ENCODE data around the gene GRID2.

Gene GRID2

DNA sequence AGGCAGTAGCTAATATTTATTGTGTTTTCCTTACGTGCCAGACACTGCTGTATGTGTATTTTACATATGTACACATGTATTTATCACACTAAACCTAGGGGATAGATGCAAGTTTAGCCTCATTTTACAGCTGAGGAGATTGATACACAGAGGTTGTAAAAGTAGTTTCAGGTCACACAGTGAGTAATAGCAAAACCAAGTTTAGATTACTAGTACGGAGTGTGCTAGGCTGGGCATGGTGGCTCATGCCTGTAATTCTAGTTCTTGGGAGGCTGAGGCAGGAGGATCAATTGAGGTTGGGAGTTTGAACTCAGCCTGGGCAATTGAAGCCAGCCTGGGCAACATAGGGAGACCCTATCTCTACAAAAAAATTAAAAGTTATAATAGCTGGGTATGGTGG lies 823.7 kb downstream of the GRID2 start:
- no peak for DNase-seq

DNA sequence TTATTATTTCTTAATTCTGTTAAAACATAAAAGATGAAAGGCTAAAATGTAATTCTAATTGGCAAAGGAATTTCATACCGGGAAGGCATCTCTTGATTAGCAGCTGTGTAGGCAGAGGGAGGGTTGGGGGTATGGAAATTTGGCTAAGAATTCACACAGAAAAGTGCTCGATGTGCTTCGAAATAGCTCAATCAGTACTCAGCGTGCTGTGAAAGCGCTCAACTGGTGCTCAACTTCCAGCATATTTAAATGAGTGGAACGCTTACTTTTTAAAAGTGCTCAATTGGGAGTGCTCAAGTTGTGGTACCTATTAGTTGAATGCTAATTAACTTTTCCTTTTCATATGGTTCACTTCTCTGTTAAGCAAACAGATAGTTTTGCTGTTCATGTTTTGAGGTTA lies 828.9 kb downstream of the GRID2 start:
- DNase-seq = no peak

DNA sequence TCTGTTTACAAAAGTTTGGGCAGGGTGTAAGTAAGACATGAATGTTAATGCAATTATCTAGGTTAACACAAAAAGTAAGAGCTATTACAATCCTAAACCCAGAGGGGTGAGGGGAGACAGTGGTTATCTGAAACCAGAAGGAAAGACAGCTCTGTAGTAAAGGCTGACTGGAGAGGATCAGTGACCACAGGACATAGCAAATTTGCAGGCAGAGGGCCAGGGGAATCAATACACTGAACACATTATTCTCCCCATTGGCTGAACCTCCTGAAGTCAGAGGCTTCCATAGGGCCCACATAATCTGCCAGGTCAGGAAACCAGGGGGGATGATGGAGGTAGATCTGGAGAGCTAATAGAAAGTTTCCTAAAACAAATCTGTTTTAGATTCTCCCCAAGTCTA lies 835.4 kb downstream of the GRID2 start:
- no peak for DNase-seq

DNA sequence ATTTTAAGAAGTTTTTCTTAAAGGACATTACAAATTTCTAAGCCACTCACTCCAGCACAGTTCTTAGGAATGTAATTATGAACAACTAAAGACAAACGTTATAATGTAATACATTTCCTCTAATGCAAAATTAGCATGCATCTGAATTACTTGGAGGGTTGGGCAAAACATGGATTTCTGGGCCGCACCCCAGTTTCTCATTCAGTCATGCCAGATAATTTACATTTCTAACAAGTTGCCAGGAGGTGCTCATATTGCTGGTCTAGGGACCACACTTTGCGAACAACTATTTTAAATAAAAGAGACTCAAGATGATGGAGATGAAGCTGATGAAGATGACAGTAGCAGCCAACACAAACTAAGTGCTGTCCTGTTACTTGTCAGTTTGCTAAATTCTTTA lies 840.1 kb downstream of the GRID2 start:
- no peak for DNase-seq

DNA sequence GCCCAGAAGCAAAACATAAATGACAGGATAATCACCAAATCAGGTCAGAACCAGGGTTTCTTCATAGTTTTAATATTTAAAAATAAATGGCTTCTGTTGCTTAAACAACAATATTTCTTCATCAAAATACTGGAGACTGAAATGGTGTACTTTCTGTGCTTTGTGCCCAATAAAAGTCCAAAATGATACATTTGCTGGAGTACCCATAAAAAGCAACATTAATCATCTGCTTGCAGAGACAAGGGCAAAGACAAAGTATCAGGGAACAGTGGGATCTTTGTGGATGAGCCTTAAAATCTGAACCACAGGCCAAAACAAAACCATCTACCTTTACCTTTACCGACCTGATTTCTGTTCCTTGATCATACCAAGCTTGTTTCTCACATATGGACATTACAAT lies 840.9 kb downstream of the GRID2 start:
- DNase-seq = no peak

DNA sequence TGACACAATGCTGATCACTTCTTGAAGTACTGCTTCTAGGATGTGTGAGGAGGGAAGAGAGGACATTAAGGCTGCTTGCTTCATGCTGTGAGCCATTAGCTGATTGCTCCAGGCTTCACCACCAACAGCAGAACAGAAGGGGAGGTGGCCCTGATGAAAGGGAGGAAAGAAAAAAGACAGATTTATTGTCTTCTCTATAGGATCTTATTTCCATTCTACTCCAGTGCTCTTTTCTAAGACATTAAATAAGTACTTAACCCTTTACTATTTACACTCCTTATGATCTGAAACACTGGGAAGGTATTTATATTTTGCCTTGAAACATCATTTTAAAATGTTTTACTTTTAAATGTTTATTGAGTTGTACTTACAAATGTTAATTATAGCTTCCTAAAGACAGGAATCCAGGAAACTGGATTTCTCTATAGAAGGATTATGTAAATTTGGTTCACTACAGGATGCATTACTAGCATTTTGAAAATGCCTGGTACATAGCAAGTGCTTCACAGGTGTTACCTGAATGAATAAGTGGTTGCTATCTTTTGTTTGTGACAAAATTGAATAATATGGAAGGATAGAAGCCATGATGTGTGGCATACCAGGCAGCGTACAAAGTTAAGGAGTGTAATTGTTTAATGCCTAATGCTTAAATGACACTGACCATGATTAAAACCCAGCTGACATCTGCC lies 843.9 kb downstream of the GRID2 start:
- DNase-seq = no peak

DNA sequence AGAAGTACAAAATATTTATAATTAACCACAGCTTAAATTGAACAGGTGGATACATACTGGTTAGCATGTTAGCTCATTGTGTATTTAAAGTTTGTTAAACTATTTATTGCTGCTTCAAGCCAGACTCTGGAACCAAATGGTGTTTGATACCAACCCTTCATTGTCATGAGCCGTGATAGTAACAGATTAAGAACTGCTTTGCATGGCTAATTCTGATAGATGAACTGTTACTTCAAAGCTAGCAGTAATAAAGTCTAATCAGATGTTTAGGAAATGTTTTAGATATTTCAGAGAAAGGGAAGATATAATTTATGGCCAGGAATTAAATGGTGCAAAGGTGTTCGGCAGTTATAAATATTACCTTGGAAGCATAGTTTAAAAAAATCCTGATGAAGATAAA lies 848.7 kb downstream of the GRID2 start:
- DNase-seq = no peak

DNA sequence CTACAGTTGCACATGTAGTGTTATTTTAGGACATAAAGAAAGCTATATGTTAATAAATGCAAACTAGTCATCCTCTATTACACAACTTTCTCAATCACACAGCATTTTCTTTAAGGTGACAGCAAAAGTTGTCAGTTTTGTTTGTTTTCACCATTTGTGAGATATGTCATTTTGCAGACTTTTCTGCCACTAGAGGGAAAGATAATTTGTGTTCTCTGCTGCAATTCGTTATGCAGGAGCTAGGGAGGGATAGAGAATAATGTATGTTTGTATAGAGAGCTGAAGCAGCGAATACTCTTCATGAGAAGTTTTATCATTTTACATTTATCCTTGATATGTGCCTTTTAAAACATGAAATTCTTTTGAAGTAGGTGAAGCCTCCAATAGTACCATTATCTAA lies 854.2 kb downstream of the GRID2 start:
- DNase-seq = peak; percentile 38

DNA sequence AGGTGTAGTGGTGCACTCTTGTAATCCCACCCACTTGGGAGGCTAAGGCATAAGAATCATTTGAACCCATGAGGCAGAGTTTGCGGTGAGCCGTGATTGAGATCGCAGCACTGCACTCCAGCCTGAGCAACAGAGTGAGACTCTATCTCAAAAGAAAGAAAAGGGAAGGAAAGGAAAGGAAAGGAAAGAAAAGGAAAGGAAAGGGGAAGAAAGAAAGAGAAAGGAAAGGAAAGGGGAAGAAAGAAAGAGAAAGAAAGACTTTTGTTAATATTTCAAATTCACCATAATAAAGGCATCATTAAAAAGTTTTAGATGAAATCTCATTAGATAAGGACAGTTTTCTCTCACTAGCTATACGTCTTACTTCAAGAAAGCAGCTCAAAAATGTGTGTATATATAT lies 864.3 kb downstream of the GRID2 start:
- no peak for DNase-seq

DNA sequence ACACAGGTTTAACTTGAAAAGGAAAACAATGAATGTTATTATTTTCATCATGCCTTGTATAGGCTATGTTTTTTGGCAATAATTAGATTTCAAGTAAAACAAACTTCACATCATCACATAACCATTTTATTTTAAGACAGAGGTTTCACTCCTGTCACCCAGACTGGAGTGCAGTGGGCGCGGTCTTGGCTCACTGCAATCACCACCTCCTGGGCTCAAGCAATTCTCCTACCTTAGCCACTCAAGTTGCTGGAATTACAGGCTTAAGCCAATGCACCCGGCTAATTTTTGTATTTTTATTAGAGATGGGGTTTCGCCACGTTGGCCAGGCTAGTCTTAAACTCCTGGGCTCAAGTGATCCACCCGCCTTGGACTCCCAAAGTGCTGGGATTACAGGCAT lies 866.2 kb downstream of the GRID2 start:
- no peak for DNase-seq

DNA sequence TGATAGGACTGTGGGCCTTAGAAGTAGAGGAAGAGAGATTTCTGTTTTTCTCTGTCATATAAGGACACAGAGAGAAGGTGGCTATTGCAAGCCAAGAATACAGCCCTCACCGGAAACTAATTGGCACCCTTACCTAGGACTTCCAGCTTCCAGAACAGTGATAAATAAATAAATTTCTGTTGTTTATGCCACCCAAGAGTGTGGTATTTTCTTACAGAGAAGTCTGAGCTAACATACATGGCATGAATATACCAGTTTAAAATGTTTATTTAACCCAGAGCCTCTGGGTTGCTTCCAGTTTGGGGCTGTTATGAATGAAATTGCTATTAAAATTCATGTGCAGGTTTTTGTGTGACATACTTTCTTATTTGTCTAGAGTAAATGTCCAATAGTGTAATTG lies 870.8 kb downstream of the GRID2 start:
- DNase-seq = no peak

DNA sequence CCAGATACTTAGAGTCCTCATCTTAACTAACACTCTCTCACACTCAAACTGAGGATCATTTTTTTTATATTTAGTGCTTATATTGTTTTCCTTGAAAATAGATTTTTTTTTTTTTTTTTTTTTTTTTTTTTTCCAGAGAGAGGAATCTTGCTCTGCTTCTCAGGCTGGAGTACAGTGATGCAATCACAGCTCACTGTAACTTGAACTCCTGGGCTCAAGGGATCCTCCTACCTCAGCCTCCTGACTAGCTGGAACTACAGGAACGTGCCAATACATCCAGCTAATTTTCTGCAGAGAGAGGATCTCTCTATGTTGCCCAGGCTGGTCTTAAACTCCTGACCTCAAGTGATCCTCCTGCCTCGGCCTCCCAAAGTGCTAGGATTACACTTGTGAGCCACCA lies 874.5 kb downstream of the GRID2 start:
- no peak for DNase-seq

DNA sequence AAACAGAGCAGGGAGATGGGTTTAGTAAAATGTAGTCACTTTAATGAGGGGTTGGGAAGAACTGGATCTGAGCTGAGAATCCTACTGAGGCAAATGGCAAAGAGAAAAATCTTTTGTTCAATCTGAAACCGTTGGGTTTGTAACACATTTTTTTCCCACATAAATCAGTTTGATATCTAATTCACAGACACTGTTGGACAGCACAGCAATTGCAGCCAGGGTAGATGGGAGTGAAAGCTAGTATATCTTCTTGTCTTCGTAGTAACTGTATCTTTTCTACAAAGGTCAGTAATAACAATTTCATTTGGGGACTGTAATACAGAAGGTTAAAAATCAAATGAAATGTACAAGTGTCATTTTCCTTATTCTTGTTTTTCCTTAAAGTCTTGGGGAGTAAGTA lies 875.3 kb downstream of the GRID2 start:
- no peak for DNase-seq

DNA sequence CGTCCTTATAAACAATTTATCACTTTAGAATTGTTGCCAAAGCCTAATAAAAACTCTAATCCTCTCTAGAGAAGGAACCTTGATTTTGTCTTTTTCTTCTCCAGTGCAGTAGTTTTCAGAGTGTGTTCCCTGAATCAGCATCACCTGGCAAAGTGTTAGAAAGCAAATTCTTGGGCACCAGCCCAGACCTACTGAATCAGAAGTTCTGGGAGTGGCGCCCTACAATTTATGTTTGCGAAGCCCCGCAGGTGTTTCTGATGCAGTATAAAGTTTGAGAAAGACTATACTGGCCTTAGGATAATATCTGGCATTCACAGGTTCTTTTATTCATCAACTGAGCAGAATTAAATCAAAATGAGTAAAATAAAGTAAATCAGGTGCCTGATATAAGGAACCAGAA lies 879.0 kb downstream of the GRID2 start:
- no peak for DNase-seq

DNA sequence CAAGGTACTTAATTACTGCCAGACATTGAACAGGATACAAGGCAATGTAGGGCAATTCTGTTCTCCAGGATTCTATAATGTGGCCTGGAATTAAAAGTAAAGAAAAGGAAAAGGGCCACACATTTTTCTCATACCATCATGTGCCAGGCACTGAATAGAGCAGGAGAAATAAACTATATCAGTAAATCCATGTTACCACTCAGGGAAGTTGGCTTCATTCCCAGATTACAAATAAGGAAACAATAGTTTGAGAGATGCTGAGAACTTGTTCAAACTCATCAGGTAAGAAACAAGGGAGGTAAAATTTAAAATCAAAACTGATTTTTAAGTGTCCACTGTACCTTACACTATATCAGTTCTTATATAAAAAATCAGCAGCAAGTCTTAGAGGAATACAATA lies 879.8 kb downstream of the GRID2 start:
- no peak for DNase-seq

DNA sequence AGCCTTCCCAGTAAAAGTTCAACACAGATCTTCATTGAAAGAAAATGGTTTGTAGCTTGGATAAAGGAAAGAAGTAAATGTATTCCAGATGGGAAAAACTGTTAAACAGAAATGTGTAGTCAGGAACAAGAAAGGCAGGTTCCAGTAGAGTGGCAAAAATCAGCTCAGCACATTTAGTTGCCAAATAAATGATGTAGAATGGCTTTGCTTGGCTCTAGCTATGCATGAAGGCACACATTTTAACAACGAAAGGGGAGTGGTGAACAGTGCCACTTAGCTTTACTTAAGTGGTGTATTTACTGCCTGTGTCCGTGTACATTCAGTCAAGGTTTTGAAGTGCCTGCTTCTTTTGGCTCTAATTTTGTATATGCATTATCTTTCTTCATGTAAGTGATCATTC lies 880.3 kb downstream of the GRID2 start:
- no peak for DNase-seq

DNA sequence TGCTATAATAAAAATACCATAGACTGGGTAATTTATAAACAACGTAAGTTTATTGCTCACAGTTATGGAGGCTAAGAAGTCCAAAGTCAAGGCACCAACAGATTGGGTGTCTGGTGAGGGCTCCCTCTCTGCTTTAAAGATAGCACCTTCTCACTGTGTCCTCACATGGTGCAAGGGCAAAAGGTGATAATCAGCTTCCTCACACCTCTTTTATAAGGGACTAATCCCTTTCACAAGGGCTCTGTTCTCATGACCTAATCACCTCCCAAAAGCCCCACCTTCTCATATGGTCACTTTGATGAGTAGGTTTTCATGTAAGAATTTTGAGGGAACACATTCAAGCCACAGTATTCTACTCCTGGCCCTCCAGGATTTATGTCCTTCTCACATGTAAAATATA lies 883.1 kb downstream of the GRID2 start:
- DNase-seq = no peak

DNA sequence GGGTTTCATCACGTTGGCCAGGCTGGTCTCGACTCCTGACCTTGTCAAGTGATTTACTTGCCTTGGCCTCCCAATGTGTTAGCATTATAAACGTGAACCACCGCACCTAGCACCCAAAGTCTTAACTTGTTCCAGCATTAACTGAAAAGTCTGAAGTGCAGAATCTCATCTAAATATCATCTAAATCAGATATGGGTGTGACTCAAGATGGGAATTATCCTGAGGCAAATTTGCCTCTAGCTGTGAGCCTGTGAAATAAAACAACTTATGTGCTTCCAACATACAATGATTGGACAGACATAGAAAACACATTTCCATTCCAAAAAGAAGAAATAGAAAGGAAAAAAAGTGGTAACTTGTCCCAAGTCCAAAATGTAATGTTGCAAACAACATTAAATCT lies 883.7 kb downstream of the GRID2 start:
- DNase-seq = no peak

DNA sequence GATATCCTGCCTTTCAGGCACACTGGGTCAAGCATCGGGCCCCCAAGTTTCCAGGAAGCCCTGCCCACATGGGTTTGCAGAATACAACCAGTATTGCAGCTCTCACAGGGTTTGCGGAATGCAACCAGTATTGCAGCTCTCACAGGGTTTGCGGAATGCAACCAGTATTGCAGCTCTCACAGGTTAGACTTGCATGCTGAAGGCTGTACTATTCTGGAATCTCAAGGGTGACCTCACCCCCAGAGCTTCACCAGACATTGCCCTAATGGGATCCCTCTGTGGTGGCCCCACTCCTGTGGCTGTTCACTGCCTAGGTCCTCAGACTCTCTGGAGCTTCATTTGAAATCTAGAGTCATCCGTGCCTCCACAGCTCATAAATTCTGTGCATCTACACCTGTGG lies 884.1 kb downstream of the GRID2 start:
- DNase-seq = no peak

DNA sequence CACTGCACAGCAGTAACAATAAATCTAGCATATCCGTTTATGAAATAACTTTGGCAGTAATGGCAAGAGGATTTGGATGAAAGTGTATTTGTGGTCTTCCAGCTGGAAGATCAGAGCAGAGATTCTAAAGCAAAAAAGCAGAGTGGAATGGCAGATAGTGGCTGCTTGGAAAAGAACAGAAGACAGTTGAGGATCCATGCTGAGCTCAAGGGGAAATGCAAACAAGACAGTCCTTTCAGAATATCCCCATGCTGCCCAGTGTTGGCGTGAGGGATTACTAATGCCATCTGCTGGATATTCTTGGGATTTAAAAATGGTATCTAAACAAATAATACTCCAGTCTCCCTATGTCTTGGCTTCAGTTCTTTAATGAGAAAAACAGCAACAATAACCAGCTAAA lies 895.7 kb downstream of the GRID2 start:
- DNase-seq = peak; percentile 70

DNA sequence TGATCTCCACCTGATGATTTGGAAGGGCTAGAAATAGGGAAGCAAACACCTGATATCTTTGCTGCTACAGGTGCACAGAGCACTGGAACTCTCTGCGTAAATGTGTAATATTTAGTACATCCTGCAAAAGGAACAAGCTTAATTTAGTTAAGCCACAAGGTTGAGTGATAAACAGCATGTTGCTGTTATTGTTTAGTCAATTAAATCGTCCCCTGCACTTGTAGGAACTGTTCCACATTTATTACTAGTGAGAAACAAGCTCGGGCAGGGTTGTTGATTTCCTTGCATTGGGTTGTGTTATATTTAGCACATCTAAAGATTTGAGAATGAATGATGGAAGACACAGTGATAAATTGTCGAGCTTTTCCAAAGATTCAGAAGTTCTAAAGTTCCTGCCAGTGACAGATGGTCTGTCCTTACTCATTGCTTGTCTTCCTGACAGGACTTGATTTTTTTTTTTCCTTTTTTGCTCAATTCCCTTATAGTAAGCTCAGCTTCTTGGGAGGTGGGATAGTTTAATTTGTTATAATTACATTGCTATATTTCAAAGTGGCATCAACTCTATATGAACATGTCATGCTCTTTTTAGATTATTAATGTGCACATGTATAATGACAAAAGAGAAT lies 897.8 kb downstream of the GRID2 start:
- DNase-seq = no peak

DNA sequence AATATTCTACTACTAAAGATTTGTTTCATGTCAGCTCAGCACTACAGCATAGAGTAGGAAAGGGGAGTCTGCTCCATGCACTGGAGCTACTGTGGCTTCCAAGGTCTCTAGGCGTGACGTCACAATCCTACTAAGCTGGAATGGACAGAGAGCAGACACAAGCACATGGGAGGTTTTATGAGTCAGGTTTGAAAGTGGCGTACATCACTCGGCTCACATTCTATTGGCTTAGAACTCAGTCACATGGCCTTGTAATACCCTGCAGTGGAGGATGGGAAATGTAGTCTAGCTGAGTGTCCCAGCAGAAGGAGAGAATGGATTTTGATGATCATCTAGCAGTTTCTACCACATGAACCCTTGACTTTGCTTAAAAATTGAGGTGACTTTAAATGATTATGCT lies 899.9 kb downstream of the GRID2 start:
- no peak for DNase-seq

DNA sequence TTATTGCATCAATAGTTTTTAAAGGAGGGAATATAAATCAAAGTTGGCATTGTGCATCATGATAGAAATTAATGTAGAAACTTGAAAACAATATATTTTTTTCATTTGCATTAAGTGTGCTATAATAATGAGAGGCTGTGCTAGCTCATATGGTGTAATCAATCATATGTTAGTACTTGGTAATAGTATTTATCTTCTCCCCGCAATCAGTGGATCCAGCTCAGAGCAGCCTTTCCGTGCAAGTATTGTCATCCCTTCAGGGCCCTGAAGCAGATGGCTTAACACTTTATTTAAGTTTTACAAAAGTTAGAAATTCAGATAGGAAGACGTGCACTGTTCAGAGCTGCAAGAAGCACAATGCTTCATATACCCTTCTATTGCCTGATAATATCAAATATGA lies 908.5 kb downstream of the GRID2 start:
- no peak for DNase-seq

DNA sequence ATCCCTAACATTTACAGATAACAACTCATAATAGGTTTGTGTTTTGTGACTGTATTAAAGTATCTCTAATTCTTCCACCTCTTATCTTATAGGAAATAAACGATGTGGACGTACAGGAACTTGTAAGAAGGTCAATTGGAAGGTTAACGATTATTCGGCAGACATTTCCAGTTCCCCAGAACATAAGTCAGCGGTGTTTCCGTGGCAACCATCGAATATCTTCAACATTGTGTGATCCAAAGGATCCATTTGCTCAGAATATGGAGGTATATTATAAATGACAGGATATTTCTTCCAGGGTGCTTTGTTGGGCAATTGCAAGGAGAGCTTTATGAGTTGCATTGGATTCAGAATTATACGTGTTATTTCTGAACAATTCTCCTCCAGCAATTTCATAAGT lies 912.9 kb downstream of the GRID2 start:
- no peak for DNase-seq

DNA sequence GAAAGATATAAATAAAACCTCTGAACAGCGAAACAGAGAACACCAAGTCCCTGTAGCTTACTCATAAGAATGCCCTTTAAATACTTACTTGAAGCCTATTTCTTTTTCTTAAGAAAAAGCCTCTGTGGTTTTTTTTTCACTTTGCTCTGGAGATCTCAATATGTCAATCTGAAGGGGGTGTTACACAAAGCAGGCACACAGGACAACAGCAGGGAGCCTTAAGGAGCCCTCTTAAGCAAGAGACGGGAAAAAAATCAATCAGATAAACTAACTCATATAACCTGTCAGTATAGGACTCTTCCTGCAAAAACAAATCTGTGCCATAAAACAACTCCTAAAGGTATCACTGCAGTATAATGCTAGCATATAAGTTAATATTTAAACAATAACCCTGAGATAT lies 913.7 kb downstream of the GRID2 start:
- no peak for DNase-seq
